DND-41 (cell line): Measurements from ENCODE around the gene RASSF8.

ENCODE experiments used
- CTCF ChIP-seq: IDR thresholded peaks from 2 replicates; pipeline ENCODE4 v1.5.1; 2012; ENCODE audit warnings: borderline replicate concordance, low read length, moderate library complexity, mild to moderate bottlenecking; ENCODE audit not compliant: poor library complexity, severe bottlenecking; ENCODE audit errors: extremely low read depth
- EZH2 ChIP-seq: IDR thresholded peaks from 3 replicates; pipeline ENCODE4 v1.6.1; 2012; ENCODE audit warnings: borderline replicate concordance, low read depth, mild to moderate bottlenecking, moderate library complexity, low read length, inconsistent platforms; ENCODE audit not compliant: severe bottlenecking

- TF ChIP-seq CTCF, result no peak
- no peak for TF ChIP-seq EZH2
These were observed 72.8 kb downstream of the RASSF8 start for GRCh38 chr12:26031318-26031717.
